HEK293T (cell line): ENCODE results near the gene CDK5RAP3.

ENCODE experiments used
- ELF4 ChIP-seq: fragments of 450-650 bp; IDR thresholded peaks from 2 replicates; pipeline ENCODE4 v1.6.1; 2017; ENCODE audit warnings: antibody characterized with exemption
- ZNF384 ChIP-seq: fragments of 450-650 bp; IDR thresholded peaks from 2 replicates; pipeline ENCODE4 v1.6.1; 2016

- TF ChIP-seq ZNF384 (no peak), ELF4 (no peak)
These were observed 59.6 kb downstream of the CDK5RAP3 start for GRCh38 chr17:48030531-48030930.
